Mammary epithelial cell (primary cell): ENCODE data around the gene INTU.
"Not testable (repeated sequence)": the region's sequence is repeated elsewhere in the genome, so short reads cannot be mapped to it uniquely, and the experiment has no call there.

Source experiments
- EZH2 ChIP-seq: IDR thresholded peaks from 2 replicates; pipeline ENCODE4 v1.6.1; 2012; ENCODE audit warnings: low read length, inconsistent platforms, borderline replicate concordance
- TF ChIP-seq, protein P1 (sequence below), 2 donors: IDR thresholded peaks in 1 of 2; conservative IDR thresholded peaks in 1 of 2; 2 replicates each; pipeline ENCODE4 v1.5.1; 2011 to 2012; ENCODE audit warnings: inconsistent platforms in 2 of 2, low read length in 2 of 2, mild to moderate bottlenecking in 2 of 2, control low read depth in 1 of 2, low read depth in 1 of 2; ENCODE audit not compliant: insufficient read depth in 1 of 2; ENCODE audit errors: extremely low read depth in 1 of 2

DNA sequence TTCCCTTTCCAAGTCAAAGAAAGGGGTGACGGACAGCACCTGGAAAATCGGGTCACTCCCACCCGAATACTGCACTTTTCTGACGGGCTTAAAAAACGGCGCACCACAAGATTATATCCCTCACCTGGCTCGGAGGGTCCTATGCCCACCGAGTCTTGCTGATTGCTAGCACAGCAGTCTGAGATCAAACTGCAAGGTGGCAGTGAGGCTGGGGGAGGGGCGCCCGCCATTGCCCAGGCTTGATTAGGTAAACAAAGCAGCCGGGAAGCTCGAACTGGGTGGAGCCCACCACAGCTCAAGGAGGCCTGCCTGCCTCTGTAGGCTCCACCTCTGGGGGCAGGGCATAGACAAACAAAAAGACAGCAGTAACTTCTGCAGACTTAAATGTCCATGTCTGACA, 43.6 kb upstream of the INTU start:
- TF ChIP-seq, protein P1, sequence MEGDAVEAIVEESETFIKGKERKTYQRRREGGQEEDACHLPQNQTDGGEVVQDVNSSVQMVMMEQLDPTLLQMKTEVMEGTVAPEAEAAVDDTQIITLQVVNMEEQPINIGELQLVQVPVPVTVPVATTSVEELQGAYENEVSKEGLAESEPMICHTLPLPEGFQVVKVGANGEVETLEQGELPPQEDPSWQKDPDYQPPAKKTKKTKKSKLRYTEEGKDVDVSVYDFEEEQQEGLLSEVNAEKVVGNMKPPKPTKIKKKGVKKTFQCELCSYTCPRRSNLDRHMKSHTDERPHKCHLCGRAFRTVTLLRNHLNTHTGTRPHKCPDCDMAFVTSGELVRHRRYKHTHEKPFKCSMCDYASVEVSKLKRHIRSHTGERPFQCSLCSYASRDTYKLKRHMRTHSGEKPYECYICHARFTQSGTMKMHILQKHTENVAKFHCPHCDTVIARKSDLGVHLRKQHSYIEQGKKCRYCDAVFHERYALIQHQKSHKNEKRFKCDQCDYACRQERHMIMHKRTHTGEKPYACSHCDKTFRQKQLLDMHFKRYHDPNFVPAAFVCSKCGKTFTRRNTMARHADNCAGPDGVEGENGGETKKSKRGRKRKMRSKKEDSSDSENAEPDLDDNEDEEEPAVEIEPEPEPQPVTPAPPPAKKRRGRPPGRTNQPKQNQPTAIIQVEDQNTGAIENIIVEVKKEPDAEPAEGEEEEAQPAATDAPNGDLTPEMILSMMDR (conservative IDR thresholded peaks at IDR 0.05 in 1 of 2, IDR thresholded peaks at IDR 0.05 in 1 of 2; ENCODE audit: extremely low read depth in 1 of 2, insufficient read depth in 1 of 2, low read depth in 1 of 2, low read length in 2 of 2): not testable (repeated sequence)
- TF ChIP-seq EZH2: not testable (repeated sequence)
